ENCODE data around the gene SMYD3.

- TF ChIP-seq, protein P1, sequence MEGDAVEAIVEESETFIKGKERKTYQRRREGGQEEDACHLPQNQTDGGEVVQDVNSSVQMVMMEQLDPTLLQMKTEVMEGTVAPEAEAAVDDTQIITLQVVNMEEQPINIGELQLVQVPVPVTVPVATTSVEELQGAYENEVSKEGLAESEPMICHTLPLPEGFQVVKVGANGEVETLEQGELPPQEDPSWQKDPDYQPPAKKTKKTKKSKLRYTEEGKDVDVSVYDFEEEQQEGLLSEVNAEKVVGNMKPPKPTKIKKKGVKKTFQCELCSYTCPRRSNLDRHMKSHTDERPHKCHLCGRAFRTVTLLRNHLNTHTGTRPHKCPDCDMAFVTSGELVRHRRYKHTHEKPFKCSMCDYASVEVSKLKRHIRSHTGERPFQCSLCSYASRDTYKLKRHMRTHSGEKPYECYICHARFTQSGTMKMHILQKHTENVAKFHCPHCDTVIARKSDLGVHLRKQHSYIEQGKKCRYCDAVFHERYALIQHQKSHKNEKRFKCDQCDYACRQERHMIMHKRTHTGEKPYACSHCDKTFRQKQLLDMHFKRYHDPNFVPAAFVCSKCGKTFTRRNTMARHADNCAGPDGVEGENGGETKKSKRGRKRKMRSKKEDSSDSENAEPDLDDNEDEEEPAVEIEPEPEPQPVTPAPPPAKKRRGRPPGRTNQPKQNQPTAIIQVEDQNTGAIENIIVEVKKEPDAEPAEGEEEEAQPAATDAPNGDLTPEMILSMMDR (IDR thresholded peaks at IDR 0.05; ENCODE audit: low read length): no peak
- TF ChIP-seq EZH2 (optimal IDR thresholded peaks at IDR 0.05; ENCODE audit: low read depth, low read length): no peak
Observed at GRCh38 chr1:245895455-245895959, 611.6 kb downstream of the SMYD3 start.
